Brain microvascular endothelial cell (primary cell): ENCODE data around the gene CDH4.

Experiments used
- DNase-seq: peaks from one replicate; pipeline ENCODE4 v3.0.0-alpha.2; 2020
- H3K27ac ChIP-seq: fragments of 250-450 bp; sonication (Bioruptor Pico); 2 replicates; pipeline ENCODE4 v1.5.1; 2020; ENCODE audit warnings: mild to moderate bottlenecking, moderate library complexity
- H3K27me3 ChIP-seq: fragments of 250-450 bp; sonication (Bioruptor Pico); replicated peaks from 2 replicates; pipeline ENCODE4 v1.5.1; 2020; ENCODE audit warnings: mild to moderate bottlenecking
- H3K36me3 ChIP-seq: fragments of 250-450 bp; sonication (Bioruptor Pico); replicated peaks from 2 replicates; pipeline ENCODE4 v1.5.1; 2020; ENCODE audit warnings: mild to moderate bottlenecking
- H3K4me3 ChIP-seq: 2 replicates; pipeline ENCODE4 v1.5.1; 2011; ENCODE audit warnings: low read depth, mild to moderate bottlenecking, control low read depth, low read length, moderate library complexity
- CTCF ChIP-seq: IDR thresholded peaks from 2 replicates; pipeline ENCODE4 v1.5.1; 2011; ENCODE audit warnings: low read depth, mild to moderate bottlenecking, moderate library complexity, low read length, control low read depth, inconsistent platforms; ENCODE audit errors: missing control alignments
- in situ Hi-C: cut with HindIII; loops from 2 replicates; pipeline ENCODE4 v1.10.0; 2017; ENCODE audit warnings: low sequenced_read_pairs, low pct_ligation_motif_present

The CDH4 gene

DNA sequence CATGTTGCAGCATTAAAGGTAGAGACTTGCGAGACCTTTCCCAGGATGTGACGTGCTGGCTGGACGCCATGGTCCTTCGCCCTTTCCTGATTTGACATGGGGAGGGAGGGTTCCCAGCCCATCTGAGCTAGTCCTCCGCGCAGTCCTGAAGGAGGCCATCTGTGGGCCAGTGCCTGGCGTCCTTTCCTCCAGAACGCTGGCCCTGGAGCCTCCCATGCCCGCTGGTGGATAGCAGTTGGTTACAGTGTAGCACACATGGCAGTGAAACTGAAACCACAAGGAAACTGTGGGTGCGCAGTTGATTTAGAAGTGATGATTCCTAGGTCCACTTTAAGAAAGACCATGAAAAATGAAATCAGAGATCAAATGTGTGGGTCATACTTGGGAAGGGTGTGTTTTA lies 193.7 kb downstream of the CDH4 start:
- no peaks in the 10 kb centered on the region for H3K27me3 ChIP-seq
- no peak for TF ChIP-seq CTCF
- DNase-seq: no peak
- in situ Hi-C loops: no loop called here
- H3K4me3 ChIP-seq: no peak overlapping the region
- H3K36me3 ChIP-seq: no peaks in the 10 kb centered on the region
- H3K27ac ChIP-seq: no peak overlapping the region

DNA sequence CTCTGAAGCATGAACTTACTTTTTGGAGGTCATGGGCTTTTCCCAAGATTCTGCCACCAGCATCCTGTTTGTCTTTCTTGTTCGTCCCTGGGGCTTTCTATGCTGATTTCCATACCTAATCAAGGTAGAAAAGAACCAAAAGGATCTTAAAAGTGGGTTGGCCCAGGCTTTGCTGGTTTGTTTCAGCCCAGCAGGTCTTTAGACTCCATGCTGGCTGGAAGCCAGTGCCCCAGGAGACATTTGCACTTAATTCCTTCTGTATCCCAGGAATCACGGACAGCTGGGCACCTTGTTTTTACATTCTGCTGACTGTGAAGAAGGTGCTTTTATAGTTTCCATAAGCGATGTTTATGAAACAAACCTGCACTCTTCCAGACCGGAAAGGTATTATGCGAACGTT lies 195.9 kb downstream of the CDH4 start:
- in situ Hi-C loops: no loop called here
- H3K27me3 ChIP-seq: no peaks in the 10 kb centered on the region
- no peak for DNase-seq
- H3K27ac ChIP-seq: no peak overlapping the region
- H3K4me3 ChIP-seq: no peak overlapping the region
- no peaks in the 10 kb centered on the region for H3K36me3 ChIP-seq
- no peak for TF ChIP-seq CTCF

GRCh38 chr20:61448386-61448785 lies 196.3 kb downstream of the CDH4 start:
- Histone ChIP-seq H3K27ac (no peak overlapping the region), H3K36me3 (no peaks in the 10 kb centered on the region), H3K27me3 (no peaks in the 10 kb centered on the region), H3K4me3 (no peak overlapping the region)
- in situ Hi-C loops: no loop called here
- no peak for DNase-seq
- TF ChIP-seq CTCF: no peak

GRCh38 chr20:61449057-61449609 lies 197.1 kb downstream of the CDH4 start:
- H3K36me3 ChIP-seq: no peaks in the 10 kb centered on the region
- no peak overlapping the region for H3K27ac ChIP-seq
- TF ChIP-seq CTCF: no peak
- no peaks in the 10 kb centered on the region for H3K27me3 ChIP-seq
- in situ Hi-C loops: no loop called here
- no peak for DNase-seq
- H3K4me3 ChIP-seq: no peak overlapping the region

DNA sequence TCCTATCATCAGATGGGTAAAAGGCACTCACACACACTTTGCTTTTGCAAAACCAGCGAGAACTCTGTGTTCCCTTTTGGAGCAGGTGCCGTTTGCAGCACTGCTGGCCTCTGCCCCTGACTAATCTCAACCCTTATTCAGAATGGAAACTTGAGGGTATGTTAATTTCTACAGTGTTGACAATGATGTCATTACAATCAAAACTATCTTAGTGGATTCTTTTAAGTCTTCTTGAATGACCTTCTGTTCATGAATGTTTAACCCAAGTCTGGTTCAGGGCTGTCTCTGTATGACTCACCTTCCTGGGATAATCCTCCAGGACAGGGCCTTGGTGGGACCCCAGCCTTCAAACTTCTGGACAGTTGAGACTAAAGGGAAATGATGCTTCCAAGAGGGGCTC lies 197.9 kb downstream of the CDH4 start:
- Histone ChIP-seq H3K27ac (no peak overlapping the region), H3K36me3 (no peaks in the 10 kb centered on the region), H3K27me3 (no peaks in the 10 kb centered on the region), H3K4me3 (no peak overlapping the region)
- in situ Hi-C loops: no loop called here
- TF ChIP-seq CTCF: no peak
- no peak for DNase-seq

DNA sequence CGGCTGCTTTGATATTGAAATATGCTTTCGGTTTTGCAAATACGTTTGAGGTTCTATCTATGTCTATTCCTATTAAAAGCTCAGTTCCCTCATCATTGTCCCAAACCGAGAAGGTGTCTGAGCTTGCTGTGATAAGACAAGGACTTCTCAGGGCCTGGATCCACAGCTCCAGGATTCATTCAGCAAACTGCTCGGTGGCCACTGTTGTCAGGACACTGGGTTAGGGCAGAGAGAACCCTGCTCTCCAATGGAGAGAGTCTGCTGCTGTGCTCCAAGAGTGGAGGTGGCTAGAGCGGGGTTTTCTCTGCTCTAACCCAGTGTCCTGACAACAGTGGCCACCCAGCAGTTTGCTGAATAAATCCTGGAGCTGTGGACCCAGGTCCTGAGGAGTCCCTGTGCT lies 198.5 kb downstream of the CDH4 start:
- H3K27me3 ChIP-seq: no peaks in the 10 kb centered on the region
- no peak overlapping the region for H3K27ac ChIP-seq
- TF ChIP-seq CTCF: no peak
- in situ Hi-C loops: no loop called here
- DNase-seq: no peak
- no peaks in the 10 kb centered on the region for H3K36me3 ChIP-seq
- H3K4me3 ChIP-seq: no peak overlapping the region
